Retinal pigment epithelial cell (primary cell): Measurements from ENCODE around the gene SLC34A2.
"Not testable (repeated sequence)": the region's sequence is repeated elsewhere in the genome, so short reads cannot be mapped to it uniquely, and the experiment has no call there.

Experiments used
- DNase-seq: peaks from one replicate; pipeline ENCODE4 v3.0.0-alpha.2; 2010; ENCODE audit warnings: low read depth
- H3K4me3 ChIP-seq: 2 replicates; pipeline ENCODE4 v1.5.1; 2011; ENCODE audit warnings: mild to moderate bottlenecking, low read length, control low read depth, moderate library complexity
- CTCF ChIP-seq: conservative IDR thresholded peaks from 2 replicates; pipeline ENCODE4 v1.5.1; 2011; ENCODE audit warnings: low read depth, low read length, control low read depth, inconsistent platforms

Gene SLC34A2

GRCh38 chr4:25638806-25639205, 16.8 kb upstream of the SLC34A2 start:
- H3K4me3 ChIP-seq = no peak overlapping the region
- no peak for TF ChIP-seq CTCF
- no peak for DNase-seq

- TF ChIP-seq CTCF = no peak
- H3K4me3 ChIP-seq = no peak overlapping the region
- DNase-seq = no peak
Measured at GRCh38 chr4:25650311-25650710, 5.3 kb upstream of the SLC34A2 start.

- H3K4me3 ChIP-seq = no peak overlapping the region
- DNase-seq = no peak
- TF ChIP-seq CTCF = no peak
Measured at GRCh38 chr4:25651682-25652081, 4.0 kb upstream of the SLC34A2 start.

GRCh38 chr4:25654031-25654970, 1.4 kb upstream of the SLC34A2 start:
- TF ChIP-seq CTCF = no peak
- peak; percentile 27 for DNase-seq
- peak overlapping the region; percentile 14 for H3K4me3 ChIP-seq

- H3K4me3 ChIP-seq = peak overlapping the region; percentile 26
- no peak for TF ChIP-seq CTCF
- no peak for DNase-seq
Measured at GRCh38 chr4:25656031-25656430, 380 bp downstream of the SLC34A2 start.

- H3K4me3 ChIP-seq = no peak overlapping the region
- TF ChIP-seq CTCF = no peak
- no peak for DNase-seq
Measured at GRCh38 chr4:25658357-25658771, 2.7 kb downstream of the SLC34A2 start.

- DNase-seq = no peak
- no peak overlapping the region for H3K4me3 ChIP-seq
- no peak for TF ChIP-seq CTCF
Measured at GRCh38 chr4:25658777-25659176, 3.1 kb downstream of the SLC34A2 start.

- not testable (repeated sequence) for DNase-seq, H3K4me3 ChIP-seq
Measured at GRCh38 chr4:25661441-25661840, 5.8 kb downstream of the SLC34A2 start.
